Neural cell (in vitro differentiated cells): ENCODE results near the gene MLLT1. TPM values are rescaled to one million over a fixed set of nuclear protein-coding genes. Genes with fewer than 3 reads are reported as not detected.

Experiments
- H2AFZ ChIP-seq: fragments of 200-600, 300-800 bp; sonication (generic), shearing (Covaris generic); 2 replicates; pipeline ENCODE4 v1.6.0; 2014; ENCODE audit warnings: low read depth, mild to moderate bottlenecking, antibody characterized with exemption, low read length, moderate library complexity
- H3F3A ChIP-seq: fragments of 200-600 bp; shearing (Covaris generic); 2 replicates; pipeline ENCODE4 v1.6.1; 2016; ENCODE audit warnings: mild to moderate bottlenecking, moderate library complexity, mixed read lengths, antibody characterized with exemption, low read length; ENCODE audit not compliant: insufficient read depth, poor library complexity, severe bottlenecking
- H3K27ac ChIP-seq: fragments of 200-600, 300-800 bp; sonication (generic), shearing (Covaris generic); 2 replicates; pipeline ENCODE4 v1.5.1; 2014; ENCODE audit warnings: mild to moderate bottlenecking, low read length, moderate library complexity
- H3K27me3 ChIP-seq: fragments of 300-800, 200-600 bp; sonication (generic), shearing (Covaris generic); 2 replicates; pipeline ENCODE4 v1.6.0; 2014; ENCODE audit warnings: mild to moderate bottlenecking, low read depth, low read length, moderate library complexity; ENCODE audit not compliant: insufficient read depth
- H3K36me3 ChIP-seq: fragments of 300-800, 200-600 bp; sonication (generic), shearing (Covaris generic); 2 replicates; pipeline ENCODE4 v1.5.1; 2014; ENCODE audit warnings: mild to moderate bottlenecking, antibody characterized with exemption, low read length, moderate library complexity; ENCODE audit not compliant: insufficient read depth
- H3K4me2 ChIP-seq: fragments of 300-800, 200-600 bp; sonication (generic), shearing (Covaris generic); 2 replicates; pipeline ENCODE4 v1.6.0; 2014; ENCODE audit warnings: mild to moderate bottlenecking, low read length
- H3K4me3 ChIP-seq: fragments of 300-800, 200-600 bp; sonication (generic), shearing (Covaris generic); 2 replicates; pipeline ENCODE4 v1.5.1; 2014; ENCODE audit warnings: mild to moderate bottlenecking, low read length, moderate library complexity
- H3K79me2 ChIP-seq: fragments of 200-600 bp; shearing (Covaris generic); replicated peaks from 2 replicates; pipeline ENCODE4 v1.6.0; 2014; ENCODE audit warnings: mild to moderate bottlenecking, low read length, moderate library complexity; ENCODE audit not compliant: insufficient read depth
- H3K9ac ChIP-seq: fragments of 300-800, 200-600 bp; sonication (generic), shearing (Covaris generic); 2 replicates; pipeline ENCODE4 v1.6.1; 2016; ENCODE audit warnings: mild to moderate bottlenecking, low read length, mixed read lengths
- H3K9me2 ChIP-seq: fragments of 200-600 bp; shearing (Covaris generic); 2 replicates; pipeline ENCODE4 v1.6.1; 2016; ENCODE audit warnings: mild to moderate bottlenecking, low read length, mixed read lengths; ENCODE audit not compliant: insufficient read depth
- H3K9me3 ChIP-seq: fragments of 200-600, 300-800 bp; sonication (generic), shearing (Covaris generic); 2 replicates; pipeline ENCODE4 v1.6.1; 2016; ENCODE audit warnings: mild to moderate bottlenecking, mixed run types, low read length, moderate library complexity, mixed read lengths
- H4K20me1 ChIP-seq: fragments of 200-600 bp; shearing (Covaris generic); 2 replicates; pipeline ENCODE4 v1.6.1; 2016; ENCODE audit warnings: mild to moderate bottlenecking, mixed run types; ENCODE audit not compliant: insufficient read depth
- EZH2 ChIP-seq: fragments of 200-600, 300-800 bp; shearing (Covaris generic), sonication (generic); IDR thresholded peaks from 2 replicates; pipeline ENCODE4 v1.6.1; 2014; ENCODE audit warnings: antibody characterized with exemption, low read length, borderline replicate concordance, mild to moderate bottlenecking; ENCODE audit not compliant: insufficient read depth, poor library complexity, severe bottlenecking
- POLR2AphosphoS5 ChIP-seq: IDR thresholded peaks from 2 replicates; pipeline ENCODE4 v1.6.1; 2012
- RAD21 ChIP-seq: fragments of 450-650 bp; conservative IDR thresholded peaks from 2 replicates; pipeline ENCODE4 v1.6.1; 2014; ENCODE audit warnings: antibody characterized with exemption, mild to moderate bottlenecking, moderate library complexity
- SMC3 ChIP-seq: fragments of 450-650 bp; conservative IDR thresholded peaks from 2 replicates; pipeline ENCODE4 v1.6.1; 2014; ENCODE audit warnings: antibody characterized with exemption, mild to moderate bottlenecking, moderate library complexity; ENCODE audit not compliant: poor library complexity
- polyA plus RNA-seq: library from polyadenylated mRNA; depleted of rRNA; stranded (reverse); fragments of >200 nt; gene quantifications from 2 replicates; pipeline ENCODE4 v1.2.3, GENCODE V29; 2014
- TF ChIP-seq, protein P1 (sequence below): IDR thresholded peaks from 2 replicates; pipeline ENCODE4 v1.6.1; 2012; ENCODE audit warnings: borderline replicate concordance
- TF ChIP-seq, protein P2 (sequence below): fragments of 450-650 bp; IDR thresholded peaks from 2 replicates; pipeline ENCODE4 v1.5.1; 2014; ENCODE audit warnings: antibody characterized with exemption, mild to moderate bottlenecking, moderate library complexity; ENCODE audit not compliant: poor library complexity, severe bottlenecking

The MLLT1 gene
- polyA plus RNA-seq, 1 donor from 2014 or later, result 34.0 TPM

DNA sequence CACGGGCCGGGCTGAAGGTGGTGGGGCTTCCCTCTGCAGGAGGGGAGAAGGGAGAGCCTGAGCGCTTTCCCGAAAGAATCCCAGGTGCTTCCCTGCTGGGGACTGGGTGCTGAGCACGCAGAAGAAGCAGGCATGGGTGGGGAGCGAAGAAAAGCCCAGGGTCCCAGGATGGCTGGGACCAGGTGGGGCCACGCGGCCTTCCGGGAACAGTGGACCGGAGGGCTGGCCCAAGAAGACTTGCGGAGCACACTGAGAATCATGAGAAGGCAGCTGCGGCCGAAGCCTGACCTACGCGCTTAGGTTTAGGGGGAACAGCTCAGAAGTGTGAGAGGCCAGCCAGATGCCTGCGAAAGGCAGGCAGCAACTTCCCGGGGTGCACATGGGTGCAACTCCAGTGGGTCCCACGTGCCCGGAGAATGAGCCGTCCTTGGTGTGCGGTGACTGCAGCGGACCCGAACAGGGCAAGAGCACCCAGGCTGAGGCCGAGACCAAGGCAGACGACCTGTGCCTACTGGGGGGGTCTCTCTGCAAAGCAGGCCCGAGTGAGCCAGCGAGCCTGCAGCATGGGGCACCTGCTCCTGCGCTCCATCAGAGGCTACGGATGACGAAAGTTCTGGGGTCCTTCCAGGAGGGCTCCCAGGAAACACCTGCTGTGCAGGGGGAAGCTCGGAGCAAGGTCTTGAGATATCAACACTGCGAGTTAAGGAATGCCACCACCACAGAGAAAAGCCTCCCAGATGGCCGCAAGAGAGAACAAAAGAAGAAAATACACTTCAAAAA is 52.4 kb downstream of the MLLT1 start:
- no peak overlapping the region for H2AFZ ChIP-seq
- H3K4me2 ChIP-seq, result no peak overlapping the region
- no peaks in the 10 kb centered on the region for H3K36me3 ChIP-seq
- no peaks in the 10 kb centered on the region for H3K9me3 ChIP-seq
- no peaks in the 10 kb centered on the region for H4K20me1 ChIP-seq
- peaks cover 2% of the 10 kb centered on the region for H3K79me2 ChIP-seq
- no peak overlapping the region for H3K27ac ChIP-seq
- no peaks in the 10 kb centered on the region for H3K27me3 ChIP-seq
- no peak overlapping the region for H3K9ac ChIP-seq
- no peak for TF ChIP-seq POLR2AphosphoS5
- TF ChIP-seq, protein P1, sequence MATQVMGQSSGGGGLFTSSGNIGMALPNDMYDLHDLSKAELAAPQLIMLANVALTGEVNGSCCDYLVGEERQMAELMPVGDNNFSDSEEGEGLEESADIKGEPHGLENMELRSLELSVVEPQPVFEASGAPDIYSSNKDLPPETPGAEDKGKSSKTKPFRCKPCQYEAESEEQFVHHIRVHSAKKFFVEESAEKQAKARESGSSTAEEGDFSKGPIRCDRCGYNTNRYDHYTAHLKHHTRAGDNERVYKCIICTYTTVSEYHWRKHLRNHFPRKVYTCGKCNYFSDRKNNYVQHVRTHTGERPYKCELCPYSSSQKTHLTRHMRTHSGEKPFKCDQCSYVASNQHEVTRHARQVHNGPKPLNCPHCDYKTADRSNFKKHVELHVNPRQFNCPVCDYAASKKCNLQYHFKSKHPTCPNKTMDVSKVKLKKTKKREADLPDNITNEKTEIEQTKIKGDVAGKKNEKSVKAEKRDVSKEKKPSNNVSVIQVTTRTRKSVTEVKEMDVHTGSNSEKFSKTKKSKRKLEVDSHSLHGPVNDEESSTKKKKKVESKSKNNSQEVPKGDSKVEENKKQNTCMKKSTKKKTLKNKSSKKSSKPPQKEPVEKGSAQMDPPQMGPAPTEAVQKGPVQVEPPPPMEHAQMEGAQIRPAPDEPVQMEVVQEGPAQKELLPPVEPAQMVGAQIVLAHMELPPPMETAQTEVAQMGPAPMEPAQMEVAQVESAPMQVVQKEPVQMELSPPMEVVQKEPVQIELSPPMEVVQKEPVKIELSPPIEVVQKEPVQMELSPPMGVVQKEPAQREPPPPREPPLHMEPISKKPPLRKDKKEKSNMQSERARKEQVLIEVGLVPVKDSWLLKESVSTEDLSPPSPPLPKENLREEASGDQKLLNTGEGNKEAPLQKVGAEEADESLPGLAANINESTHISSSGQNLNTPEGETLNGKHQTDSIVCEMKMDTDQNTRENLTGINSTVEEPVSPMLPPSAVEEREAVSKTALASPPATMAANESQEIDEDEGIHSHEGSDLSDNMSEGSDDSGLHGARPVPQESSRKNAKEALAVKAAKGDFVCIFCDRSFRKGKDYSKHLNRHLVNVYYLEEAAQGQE, result no peak
- TF ChIP-seq, protein P2, sequence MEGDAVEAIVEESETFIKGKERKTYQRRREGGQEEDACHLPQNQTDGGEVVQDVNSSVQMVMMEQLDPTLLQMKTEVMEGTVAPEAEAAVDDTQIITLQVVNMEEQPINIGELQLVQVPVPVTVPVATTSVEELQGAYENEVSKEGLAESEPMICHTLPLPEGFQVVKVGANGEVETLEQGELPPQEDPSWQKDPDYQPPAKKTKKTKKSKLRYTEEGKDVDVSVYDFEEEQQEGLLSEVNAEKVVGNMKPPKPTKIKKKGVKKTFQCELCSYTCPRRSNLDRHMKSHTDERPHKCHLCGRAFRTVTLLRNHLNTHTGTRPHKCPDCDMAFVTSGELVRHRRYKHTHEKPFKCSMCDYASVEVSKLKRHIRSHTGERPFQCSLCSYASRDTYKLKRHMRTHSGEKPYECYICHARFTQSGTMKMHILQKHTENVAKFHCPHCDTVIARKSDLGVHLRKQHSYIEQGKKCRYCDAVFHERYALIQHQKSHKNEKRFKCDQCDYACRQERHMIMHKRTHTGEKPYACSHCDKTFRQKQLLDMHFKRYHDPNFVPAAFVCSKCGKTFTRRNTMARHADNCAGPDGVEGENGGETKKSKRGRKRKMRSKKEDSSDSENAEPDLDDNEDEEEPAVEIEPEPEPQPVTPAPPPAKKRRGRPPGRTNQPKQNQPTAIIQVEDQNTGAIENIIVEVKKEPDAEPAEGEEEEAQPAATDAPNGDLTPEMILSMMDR, result no peak
- H3K4me3 ChIP-seq, result no peak overlapping the region
- no peaks in the 10 kb centered on the region for H3F3A ChIP-seq
- no peaks in the 10 kb centered on the region for H3K9me2 ChIP-seq

DNA sequence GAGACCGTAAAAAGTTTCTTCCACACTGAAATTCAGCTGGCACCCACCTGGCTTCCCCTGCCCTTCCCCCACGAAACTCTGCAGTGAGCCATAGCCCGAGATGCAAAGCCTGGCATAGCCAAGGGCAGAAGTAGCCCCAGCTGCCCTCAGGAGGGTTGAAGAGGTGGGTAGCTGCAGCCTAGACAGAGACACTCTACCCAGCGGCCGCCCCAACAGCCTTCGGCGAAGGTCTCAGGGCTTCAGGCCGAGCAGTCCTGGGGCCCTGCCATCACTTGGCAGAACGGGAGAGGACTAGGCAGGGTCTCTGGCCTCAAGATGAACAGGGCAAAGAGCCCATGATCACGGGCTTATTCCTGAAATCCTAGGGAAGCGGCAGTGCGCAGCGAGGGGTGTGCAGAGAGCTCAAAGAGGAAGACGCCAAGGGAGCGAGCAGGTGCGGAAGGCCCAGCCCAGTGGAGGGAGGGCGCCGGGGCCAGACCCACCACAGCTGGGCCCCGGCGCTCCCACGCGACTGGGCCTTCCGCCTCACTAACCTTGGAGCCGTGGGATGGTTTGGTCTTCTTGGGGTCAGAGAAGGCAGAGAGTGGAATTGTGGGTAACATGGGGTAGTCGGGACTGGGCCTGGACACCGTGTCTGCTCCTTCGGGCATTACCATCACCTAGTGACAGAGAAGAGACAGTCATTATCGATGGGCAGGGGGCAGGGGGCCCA is 53.2 kb downstream of the MLLT1 start:
- TF ChIP-seq RAD21 (no peak), SMC3 (no peak), EZH2 (no peak), POLR2AphosphoS5 (no peak)
- TF ChIP-seq, protein P2, result no peak
- Histone ChIP-seq H3K36me3 (no peaks in the 10 kb centered on the region), H4K20me1 (no peaks in the 10 kb centered on the region), H2AFZ (no peak overlapping the region), H3K4me3 (no peak overlapping the region), H3K9me3 (no peaks in the 10 kb centered on the region), H3K9ac (no peak overlapping the region), H3K4me2 (no peak overlapping the region), H3F3A (no peaks in the 10 kb centered on the region), H3K9me2 (no peaks in the 10 kb centered on the region), H3K79me2 (no peaks in the 10 kb centered on the region), H3K27me3 (no peaks in the 10 kb centered on the region), H3K27ac (no peak overlapping the region)
